ENCODE data around the gene PMVK. TPM values are rescaled to one million over a fixed set of nuclear protein-coding genes. Genes with fewer than 3 reads are reported as not detected.

PMVK gene
- total and polyA plus RNA-seq, 4 donors = 9.7 to 37.3 (median 18.6) TPM

GRCh38 chr1:154899041-154899440, 37.5 kb downstream of the PMVK start:
- TF ChIP-seq ZBTB33 (IDR thresholded peaks at IDR 0.05) (no peak), TAF1 (conservative IDR thresholded peaks at IDR 0.05) (no peak), SP1 (IDR thresholded peaks at IDR 0.05) (no peak), HNF4A (conservative IDR thresholded peaks at IDR 0.05) (no peak), GABPA (IDR thresholded peaks at IDR 0.05 in 1 of 2, conservative IDR thresholded peaks at IDR 0.05 in 1 of 2) (no peak), REST (IDR thresholded peaks at IDR 0.05) (no peak), YY1 (IDR thresholded peaks at IDR 0.05) (no peak), FOXA1 (IDR thresholded peaks at IDR 0.05) (no peak), ATF3 (IDR thresholded peaks at IDR 0.05) (no peak), JUND (IDR thresholded peaks at IDR 0.05) (no peak), CTCF (IDR thresholded peaks at IDR 0.05; ENCODE audit: low read depth, low read length, missing input control) (no peak), RAD21 (IDR thresholded peaks at IDR 0.05) (no peak), EGR1 (IDR thresholded peaks at IDR 0.05; ENCODE audit: low read depth in 2 of 2) (no peak), HNF4G (IDR thresholded peaks at IDR 0.05) (no peak), MAX (IDR thresholded peaks at IDR 0.05) (no peak), NR2F2 (IDR thresholded peaks at IDR 0.05) (no peak), RXRA (IDR thresholded peaks at IDR 0.05) (no peak), FOXA2 (IDR thresholded peaks at IDR 0.05) (no peak)
- 95% methylated on average over 6 of the region's 6 CpGs for WGBS
- H3K4me3 ChIP-seq (ENCODE audit: low read depth in 1 of 3, low read length in 3 of 3) = no peak overlapping the region
- no peaks in the 10 kb centered on the region for H3K4me1 ChIP-seq (ENCODE audit: control insufficient read depth in 4 of 4, insufficient read depth in 4 of 4, low read length in 3 of 4)
- H3K9ac ChIP-seq (ENCODE audit: low read depth in 1 of 2, low read length in 2 of 2) = no peak overlapping the region
- DNase-seq (ENCODE audit: low spot score) = no peak
- H3K36me3 ChIP-seq (ENCODE audit: control insufficient read depth in 4 of 4, insufficient read depth in 3 of 4, low read depth in 1 of 4, low read length in 3 of 4) = no peaks in the 10 kb centered on the region
- H3K9me3 ChIP-seq (ENCODE audit: control insufficient read depth in 4 of 4, low read length in 3 of 4) = no peaks in the 10 kb centered on the region
- H3K27me3 ChIP-seq (ENCODE audit: control insufficient read depth in 4 of 4, insufficient read depth in 4 of 4, low read length in 3 of 4) = no peaks in the 10 kb centered on the region
- no peak overlapping the region for H3K27ac ChIP-seq (ENCODE audit: low read depth in 1 of 2, low read length in 2 of 2)

All from liver (tissue), 9 donors.